HG03469 (cell line): ENCODE measurements around the gene CENPP.

Experiments
- ATAC-seq: cut with Tn5 transposase; IDR thresholded peaks from one replicate; pipeline ENCODE4 v1.9.1; 2021; ENCODE audit warnings: mild to moderate bottlenecking, moderate library complexity, moderate number of reproducible peaks; ENCODE audit not compliant: unreplicated experiment

CENPP gene

DNA sequence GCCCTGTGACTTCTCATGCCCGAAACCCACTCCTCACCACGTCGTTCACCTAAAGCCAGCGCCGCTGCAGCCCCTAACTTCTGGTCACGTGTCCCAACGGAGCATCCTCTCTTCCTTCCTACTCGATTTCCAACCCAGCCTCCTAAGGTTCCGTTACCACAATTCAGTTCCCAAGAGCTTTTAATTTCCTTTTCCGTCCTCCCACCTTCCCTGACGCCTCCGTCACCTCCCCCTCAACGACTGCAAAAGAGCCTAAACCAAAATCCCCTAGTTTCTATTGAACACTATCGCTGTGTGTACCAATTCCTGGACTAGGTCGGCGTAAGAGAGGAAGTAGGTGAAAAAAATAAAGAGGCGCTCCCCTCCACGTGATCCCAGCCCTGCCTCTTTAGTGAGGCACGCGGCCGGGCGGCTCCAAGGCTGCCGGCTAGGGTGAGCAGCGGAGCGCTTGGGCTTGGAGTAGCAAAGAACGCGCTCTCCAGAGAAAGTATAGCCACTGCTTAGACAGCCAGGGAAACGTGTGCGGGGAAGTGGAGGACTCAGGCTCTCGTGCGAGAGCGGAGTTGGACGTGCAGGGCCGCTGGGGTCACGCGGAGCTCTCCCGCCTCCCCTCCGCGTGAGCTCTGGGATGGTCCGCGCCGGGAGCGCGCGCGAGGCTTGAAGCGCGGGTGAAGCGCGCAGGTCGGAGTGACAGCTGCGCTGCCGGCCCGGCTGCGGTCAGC lies at the start of gene CENPP, which contains the start of gene NOL8:
Gene CENPP (plus strand): TSS at position 685 of the 722 bp plus-strand sequence.
Gene NOL8 (minus strand): TSS at position 82 of the 722 bp plus-strand sequence. CDS start 1,189 bp downstream, outside the sequence.
- peak; percentile 62 for ATAC-seq

DNA sequence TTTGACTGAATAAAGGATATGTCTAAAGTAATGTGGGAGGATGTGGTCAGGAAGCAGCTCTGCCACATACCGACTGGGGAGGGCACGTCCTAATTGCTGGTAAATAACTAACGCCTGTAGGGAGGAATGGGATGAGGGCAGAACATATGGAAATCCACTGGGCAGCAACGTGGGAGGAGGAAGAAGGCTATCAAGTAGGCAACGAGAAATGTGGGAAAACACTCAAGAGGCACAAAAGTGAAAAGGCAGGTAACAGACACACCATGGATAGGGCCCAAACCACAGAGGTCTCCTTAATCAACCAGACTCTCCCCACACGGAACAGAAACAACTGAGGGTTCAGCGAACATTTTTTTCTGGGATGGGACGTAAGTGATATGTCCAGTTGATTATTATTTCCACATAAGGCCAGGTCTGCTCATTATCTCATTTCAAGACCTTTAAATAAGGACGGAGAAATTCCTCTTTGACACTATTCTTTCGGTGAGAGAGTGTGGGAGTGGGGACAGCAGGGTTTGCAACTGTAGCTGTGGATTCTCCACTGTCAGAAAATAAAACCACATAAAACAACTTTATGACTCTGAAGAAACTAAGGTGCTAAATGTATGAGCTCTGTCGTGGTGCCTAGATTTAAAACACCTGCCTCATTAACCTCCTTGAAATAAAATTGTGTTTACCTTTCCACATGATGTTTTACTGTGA lies 49.3 kb upstream of the CENPP start:
- no peak for ATAC-seq

- ATAC-seq: no peak
Observed at GRCh38 chr9:92278110-92278509, 47.6 kb upstream of the CENPP start.

DNA sequence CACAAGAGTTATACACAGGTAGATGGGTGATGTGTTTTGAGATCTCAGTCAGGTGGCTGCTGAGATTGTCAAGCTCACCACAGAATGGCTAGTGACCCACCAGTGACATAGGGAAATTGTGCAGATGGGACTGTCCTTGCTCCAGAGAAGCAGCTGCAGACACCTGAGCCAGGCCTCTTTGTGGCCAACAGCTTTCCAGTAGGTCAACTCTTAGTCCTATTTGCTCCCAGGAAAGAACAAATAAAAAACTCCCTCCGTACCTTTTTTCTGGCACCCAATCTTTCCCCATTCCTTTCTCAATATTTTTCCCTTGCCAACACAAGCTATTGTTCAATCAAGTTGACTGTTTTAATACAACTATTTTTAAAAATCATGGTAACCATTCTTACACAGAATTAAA lies 46.5 kb upstream of the CENPP start:
- no peak for ATAC-seq

DNA sequence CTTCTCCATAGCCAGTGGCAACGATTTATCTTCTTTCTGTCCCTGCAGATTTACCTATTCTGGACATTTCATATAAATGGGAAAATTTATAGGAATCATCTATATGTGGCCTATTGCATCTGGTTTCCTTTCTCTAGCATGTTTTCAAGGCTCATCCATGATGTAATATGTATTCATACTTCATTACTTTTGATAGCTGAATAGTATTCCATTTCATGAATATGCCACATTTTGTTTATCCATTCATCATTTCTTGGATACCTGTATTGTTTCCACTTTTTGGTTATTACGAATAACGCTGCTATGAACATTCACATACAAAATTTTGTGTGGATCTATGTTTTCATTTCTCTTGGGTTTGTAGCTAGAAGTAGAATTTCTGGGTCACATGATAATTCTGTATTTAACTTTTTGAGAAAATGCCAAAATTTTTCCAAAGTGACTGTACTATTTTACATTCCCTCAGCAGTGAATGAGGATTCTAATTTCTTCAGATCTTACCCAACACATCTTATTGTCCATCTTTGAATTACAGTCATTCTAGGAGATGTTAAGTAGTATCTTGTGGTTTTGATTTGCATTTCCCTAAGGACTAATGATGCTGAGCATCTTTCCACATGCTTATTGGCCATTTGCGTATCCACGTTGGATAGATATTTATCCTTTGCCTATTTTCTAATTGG lies 35.9 kb upstream of the CENPP start:
- ATAC-seq: no peak

DNA sequence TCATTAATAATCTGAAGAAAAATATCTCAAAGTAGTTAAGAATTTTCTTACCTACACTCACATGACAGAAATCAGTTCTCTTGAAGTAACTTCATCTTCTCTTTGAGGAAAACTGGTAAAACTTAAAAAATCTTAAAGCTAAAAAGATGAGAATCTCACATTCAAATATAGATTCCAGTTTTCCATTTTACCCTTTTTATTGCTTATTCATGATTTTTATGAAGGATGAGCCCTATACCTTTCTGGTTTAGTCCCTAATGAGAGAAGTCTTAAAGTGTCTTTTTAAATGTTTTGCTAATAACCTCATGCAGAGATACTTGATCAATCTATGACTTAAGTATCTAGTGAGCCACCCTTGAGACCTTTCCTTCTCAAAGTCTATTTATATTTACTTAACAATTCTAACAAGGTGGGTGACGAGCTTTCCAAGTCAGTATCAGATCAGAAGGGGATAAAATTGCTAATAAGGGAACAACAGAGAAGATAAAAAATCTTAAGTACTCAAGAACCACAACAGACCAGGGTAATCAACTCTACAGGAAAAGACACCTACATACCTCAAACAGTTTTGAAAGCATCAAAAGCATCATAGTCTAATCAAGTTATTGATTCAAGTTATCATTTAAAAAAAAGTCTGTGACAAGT lies 34.8 kb upstream of the CENPP start:
- no peak for ATAC-seq

DNA sequence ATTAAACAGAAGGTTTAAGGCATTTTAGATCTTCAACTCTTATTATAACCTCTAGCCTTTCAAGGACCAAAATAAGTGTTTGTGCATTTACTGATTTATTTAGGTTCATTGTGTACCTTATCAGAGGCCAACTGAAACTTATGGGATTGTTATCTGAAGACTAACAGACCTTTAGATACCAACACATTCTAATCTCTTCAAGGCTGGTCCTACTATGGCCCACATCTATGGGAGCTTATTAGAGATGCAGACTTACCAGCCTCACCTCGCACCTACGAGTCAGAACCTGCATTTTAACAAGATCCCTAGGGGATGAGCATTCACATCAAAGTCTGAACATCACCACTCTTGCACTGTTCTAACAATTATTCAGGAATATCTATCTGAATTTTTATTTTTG lies 34.2 kb upstream of the CENPP start:
- ATAC-seq: no peak

DNA sequence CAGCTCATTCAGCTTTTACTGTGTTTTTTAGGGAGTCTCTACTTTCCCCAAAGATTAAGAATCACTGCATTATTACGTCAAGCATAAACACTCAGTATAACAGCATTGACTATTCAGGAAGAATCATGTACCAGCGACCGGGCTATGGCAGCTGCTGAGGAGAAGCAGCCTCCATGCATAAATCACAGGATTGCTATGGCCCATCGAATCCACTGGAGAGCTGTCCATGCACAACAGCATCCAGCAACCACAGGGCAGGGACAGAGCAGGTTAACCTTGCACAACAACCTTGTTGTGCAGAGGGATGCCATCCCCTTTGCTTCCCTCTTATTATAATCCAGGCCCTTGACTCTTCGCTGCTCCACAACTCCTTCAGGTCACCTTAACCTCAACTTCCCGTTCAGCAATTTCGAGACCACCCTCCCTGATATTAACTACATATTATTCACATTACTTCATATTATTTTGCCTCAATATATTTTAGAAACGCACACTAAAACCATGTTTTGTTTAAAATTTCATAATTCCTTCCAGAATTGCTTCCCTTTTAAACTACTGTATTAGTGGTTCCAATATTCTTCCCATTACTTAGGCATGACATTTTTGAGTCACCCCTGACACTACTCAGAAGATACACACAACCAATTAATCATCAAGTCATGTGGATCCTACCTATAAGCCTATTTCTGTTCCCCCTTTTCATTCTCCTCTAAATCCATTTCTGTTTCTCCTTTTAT lies 33.2 kb upstream of the CENPP start:
- no peak for ATAC-seq

- ATAC-seq: no peak
Observed at GRCh38 chr9:92293075-92293354, 32.7 kb upstream of the CENPP start.

GRCh38 chr9:92293452-92294296 lies 32.1 kb upstream of the CENPP start, which contains the start of gene IARS1:
IARS1 (minus strand) TSS chr9:92293697; CDS start chr9:92289419, 4,278 bp downstream.
- peak; percentile 90 for ATAC-seq

DNA sequence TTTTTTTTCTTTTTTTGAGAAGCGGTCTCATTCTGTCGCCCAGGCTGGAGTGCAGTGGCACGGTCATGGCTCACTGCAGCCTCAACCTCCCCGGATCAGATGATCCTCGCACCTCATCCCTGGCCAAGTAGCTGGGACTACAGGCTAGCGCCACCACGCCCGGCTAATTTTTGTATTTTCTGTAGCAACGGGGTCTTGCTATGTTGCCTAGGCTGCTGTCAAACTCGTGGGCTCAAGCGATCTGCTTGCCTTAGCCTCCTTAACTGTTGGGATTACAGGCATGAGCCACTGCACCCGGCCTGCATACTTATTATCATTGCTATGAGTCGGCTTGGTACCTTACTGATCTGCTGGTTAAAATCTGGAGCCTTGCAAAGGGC lies 31.5 kb upstream of the CENPP start:
- ATAC-seq: no peak

DNA sequence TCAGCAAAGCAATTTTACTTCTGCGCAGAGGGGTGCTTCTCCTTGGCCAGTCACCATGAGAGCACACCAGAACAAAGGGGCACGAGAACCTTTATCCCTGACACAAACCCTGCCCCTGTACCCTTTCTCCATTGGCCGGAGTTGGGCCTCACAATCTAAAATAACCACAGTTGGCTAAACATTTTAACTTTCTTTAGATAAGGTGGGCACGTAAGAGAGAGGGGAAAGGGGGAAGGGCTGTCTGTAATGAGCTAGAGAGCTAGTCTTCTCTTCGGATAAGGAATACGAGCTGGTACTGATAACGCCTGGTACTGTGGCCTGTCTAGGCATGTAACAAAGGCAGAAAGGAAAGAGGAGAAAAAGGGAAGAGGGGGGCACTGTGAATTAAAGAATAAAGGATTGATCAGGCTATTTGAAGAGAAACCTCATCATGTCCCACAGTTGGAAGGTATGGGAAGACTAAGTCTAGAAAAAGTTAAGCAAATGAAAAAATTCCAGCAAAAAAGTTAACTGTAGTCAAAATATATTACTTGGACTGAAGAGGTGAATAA lies 30.4 kb upstream of the CENPP start:
- ATAC-seq: no peak

DNA sequence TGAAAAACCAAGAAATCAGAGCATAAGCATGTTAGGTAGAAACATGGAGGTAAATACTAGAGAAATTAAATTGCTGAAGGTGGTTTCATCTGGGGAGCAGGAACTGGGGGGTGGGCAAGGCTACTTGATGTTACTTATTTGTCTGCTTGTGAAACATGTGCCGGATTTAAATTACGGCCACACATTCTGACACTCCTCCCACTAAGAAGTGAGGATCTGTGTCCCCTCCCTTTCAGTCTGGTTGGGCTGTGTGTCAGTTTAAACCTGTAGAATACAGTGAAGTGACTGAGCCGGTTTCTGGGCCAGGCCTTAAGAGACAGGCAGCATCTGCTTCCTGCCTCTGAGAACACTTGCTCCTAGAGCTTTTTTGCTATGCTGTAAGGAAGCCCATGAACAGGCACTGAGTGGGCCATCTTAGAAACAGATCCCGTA lies 29.9 kb upstream of the CENPP start:
- no peak for ATAC-seq

- ATAC-seq: no peak
Observed at GRCh38 chr9:92297611-92298010, 28.1 kb upstream of the CENPP start.

DNA sequence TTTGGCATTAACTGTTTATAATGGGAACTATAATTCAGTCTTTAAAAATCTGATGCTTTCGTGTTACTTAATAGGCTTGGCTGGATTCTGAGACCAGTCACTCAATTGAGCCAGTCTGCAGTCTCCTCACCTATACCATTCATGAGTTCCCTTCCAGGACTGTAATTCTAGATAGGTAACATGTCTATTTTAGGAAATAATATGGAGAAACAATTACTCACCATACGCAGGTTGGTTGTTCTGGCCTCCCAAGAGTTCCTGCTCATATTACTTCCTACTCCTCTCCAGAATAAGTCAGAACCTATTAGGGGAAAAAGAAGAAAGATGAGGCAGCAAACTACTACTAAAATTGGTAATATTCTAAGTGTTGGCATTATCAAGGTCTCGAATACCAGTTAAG lies 27.7 kb upstream of the CENPP start:
- no peak for ATAC-seq

DNA sequence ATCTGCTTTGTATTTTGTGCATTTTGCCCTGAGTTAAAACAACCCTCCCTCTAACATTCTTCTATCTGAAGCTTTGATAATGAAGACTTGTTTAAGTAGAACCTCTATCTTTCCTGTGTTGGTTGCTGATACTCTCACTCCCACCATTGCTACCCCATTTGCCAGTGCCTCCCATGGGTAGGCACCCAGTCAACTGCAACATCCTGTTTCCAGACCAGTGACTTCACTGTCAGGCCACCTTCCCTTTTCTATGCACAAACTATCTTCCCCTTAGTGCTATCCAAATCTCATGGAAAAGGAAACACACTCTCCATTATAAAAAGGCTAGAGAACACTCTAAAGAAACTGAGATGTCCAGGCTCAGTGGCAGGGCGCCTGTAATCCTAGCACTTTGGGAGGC lies 26.6 kb upstream of the CENPP start:
- ATAC-seq: no peak

DNA sequence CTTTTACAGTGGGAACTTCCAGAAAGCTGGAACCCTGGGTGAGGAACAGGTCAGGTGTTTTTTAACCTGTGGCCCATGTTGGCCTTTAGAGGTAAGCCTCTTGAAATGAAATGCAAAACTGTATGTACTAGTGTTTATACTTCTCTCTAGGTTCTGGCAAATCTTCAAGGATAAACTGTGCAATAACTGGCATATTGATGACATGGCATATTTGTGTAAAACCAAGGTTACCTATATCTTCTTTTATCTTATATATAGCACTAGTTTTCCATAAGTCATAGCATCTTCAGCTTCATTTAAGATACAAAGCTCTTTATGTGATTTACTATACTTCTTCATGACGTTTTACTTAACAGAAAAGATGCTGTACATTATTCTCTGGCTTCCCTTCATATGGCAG lies 24.8 kb upstream of the CENPP start:
- no peak for ATAC-seq

DNA sequence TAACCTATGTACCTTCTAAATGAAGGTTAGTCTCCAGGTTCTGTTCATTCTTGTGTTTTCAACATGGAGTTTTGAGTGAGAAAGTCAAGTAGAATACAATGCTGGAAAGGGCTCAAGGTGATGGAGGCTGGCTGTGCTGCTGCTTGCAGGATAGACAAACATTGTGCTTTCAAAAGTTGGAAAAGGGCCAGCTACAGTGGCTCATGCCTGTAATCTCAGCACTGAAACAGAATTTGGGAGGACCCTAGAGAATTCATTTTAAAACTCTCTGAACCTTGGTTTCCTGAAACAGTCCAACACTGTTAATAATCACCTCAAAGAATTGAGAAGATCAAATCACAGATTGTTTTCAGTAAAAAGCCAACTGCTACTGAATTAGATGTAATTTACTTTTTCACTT lies 16.9 kb upstream of the CENPP start:
- no peak for ATAC-seq

DNA sequence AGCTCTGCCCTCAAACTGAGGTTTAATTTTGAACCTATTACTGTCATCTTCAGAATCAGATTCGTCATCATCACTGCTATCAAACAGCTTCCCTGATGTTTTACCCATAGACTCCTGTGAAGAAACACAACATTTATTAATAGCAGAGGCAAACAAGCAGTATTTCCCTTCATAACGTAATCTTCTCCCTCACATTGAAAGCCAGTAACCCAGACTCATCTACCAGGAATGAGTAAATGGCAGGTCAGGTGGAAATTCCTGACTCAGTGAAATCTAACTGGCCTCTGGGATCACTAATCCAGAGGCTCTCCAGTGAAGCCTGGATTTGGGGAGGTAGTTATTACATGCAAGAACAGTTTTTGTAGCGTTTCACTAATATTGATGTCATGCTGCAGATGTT lies 15.2 kb upstream of the CENPP start:
- ATAC-seq: no peak
